ENCODE data around the gene RHOJ. TPM values are rescaled to one million over a fixed set of nuclear protein-coding genes. Genes with fewer than 3 reads are reported as not detected.
A peak's percentile ranks its signal among the peaks of the same experiment; 100 is the strongest.

RHOJ gene
- total RNA-seq, 1 donor from 2014 or later, result 39.2 TPM

- Mint-ChIP-seq H3K4me1 (ENCODE audit: low read depth) (peaks cover 55% of the 10 kb centered on the region), H3K27ac (ENCODE audit: unreplicated experiment) (no peak overlapping the region), H3K9me3 (ENCODE audit: low read depth) (peaks cover 15% of the 10 kb centered on the region), H3K27me3 (ENCODE audit: low read depth) (no peaks in the 10 kb centered on the region), H3K4me3 (ENCODE audit: unreplicated experiment) (no peak overlapping the region), H3K36me3 (ENCODE audit: low read depth) (peaks cover 12% of the 10 kb centered on the region)
- no peak for TF ChIP-seq CTCF (IDR thresholded peaks at IDR 0.05)
- no peak for DNase-seq (ENCODE audit: low spot score)
Measured at GRCh38 chr14:63228217-63228616, 24.0 kb downstream of the RHOJ start.

- no peak for DNase-seq (ENCODE audit: low spot score)
- TF ChIP-seq CTCF (IDR thresholded peaks at IDR 0.05), result no peak
- Mint-ChIP-seq H3K4me1 (ENCODE audit: low read depth) (peaks cover 42% of the 10 kb centered on the region), H3K27ac (ENCODE audit: unreplicated experiment) (no peak overlapping the region), H3K9me3 (ENCODE audit: low read depth) (peaks cover 15% of the 10 kb centered on the region), H3K36me3 (ENCODE audit: low read depth) (peaks cover 15% of the 10 kb centered on the region), H3K4me3 (ENCODE audit: unreplicated experiment) (no peak overlapping the region), H3K27me3 (ENCODE audit: low read depth) (no peaks in the 10 kb centered on the region)
Measured at GRCh38 chr14:63229330-63230059, 25.3 kb downstream of the RHOJ start.

- Mint-ChIP-seq H3K9me3 (ENCODE audit: low read depth) (peaks cover 15% of the 10 kb centered on the region), H3K36me3 (ENCODE audit: low read depth) (peaks cover 15% of the 10 kb centered on the region), H3K4me1 (ENCODE audit: low read depth) (peaks cover 50% of the 10 kb centered on the region), H3K27me3 (ENCODE audit: low read depth) (no peaks in the 10 kb centered on the region), H3K4me3 (ENCODE audit: unreplicated experiment) (no peak overlapping the region), H3K27ac (ENCODE audit: unreplicated experiment) (peak overlapping the region; percentile 50)
- DNase-seq (ENCODE audit: low spot score), result no peak
- no peak for TF ChIP-seq CTCF (IDR thresholded peaks at IDR 0.05)
Measured at GRCh38 chr14:63231766-63232165, 27.5 kb downstream of the RHOJ start.

GRCh38 chr14:63237791-63238190 is 33.5 kb downstream of the RHOJ start:
- H3K9me3 Mint-ChIP-seq (ENCODE audit: low read depth), result no peaks in the 10 kb centered on the region
- peak overlapping the region; percentile 28 for H3K27ac Mint-ChIP-seq (ENCODE audit: unreplicated experiment)
- TF ChIP-seq CTCF (IDR thresholded peaks at IDR 0.05), result no peak
- H3K4me3 Mint-ChIP-seq (ENCODE audit: unreplicated experiment), result no peak overlapping the region
- no peak for DNase-seq (ENCODE audit: low spot score)
- H3K36me3 Mint-ChIP-seq (ENCODE audit: low read depth), result peaks cover 4% of the 10 kb centered on the region
- H3K4me1 Mint-ChIP-seq (ENCODE audit: low read depth), result peaks cover 33% of the 10 kb centered on the region
- H3K27me3 Mint-ChIP-seq (ENCODE audit: low read depth), result no peaks in the 10 kb centered on the region

- H3K4me1 Mint-ChIP-seq (ENCODE audit: low read depth), result peaks cover 32% of the 10 kb centered on the region
- H3K4me3 Mint-ChIP-seq (ENCODE audit: unreplicated experiment), result no peak overlapping the region
- H3K27ac Mint-ChIP-seq (ENCODE audit: unreplicated experiment), result no peak overlapping the region
- DNase-seq (ENCODE audit: low spot score), result no peak
- TF ChIP-seq CTCF (IDR thresholded peaks at IDR 0.05), result no peak
- no peaks in the 10 kb centered on the region for H3K9me3 Mint-ChIP-seq (ENCODE audit: low read depth)
- peaks cover 3% of the 10 kb centered on the region for H3K36me3 Mint-ChIP-seq (ENCODE audit: low read depth)
- no peaks in the 10 kb centered on the region for H3K27me3 Mint-ChIP-seq (ENCODE audit: low read depth)
Measured at GRCh38 chr14:63240221-63240620, 36.0 kb downstream of the RHOJ start.
